GM21367 (cell line): Measurements from ENCODE around the gene L3MBTL4.

Experiments used
- ATAC-seq: cut with Tn5 transposase; IDR thresholded peaks from one replicate; pipeline ENCODE4 v1.9.1; 2021; ENCODE audit not compliant: unreplicated experiment

L3MBTL4 gene

DNA sequence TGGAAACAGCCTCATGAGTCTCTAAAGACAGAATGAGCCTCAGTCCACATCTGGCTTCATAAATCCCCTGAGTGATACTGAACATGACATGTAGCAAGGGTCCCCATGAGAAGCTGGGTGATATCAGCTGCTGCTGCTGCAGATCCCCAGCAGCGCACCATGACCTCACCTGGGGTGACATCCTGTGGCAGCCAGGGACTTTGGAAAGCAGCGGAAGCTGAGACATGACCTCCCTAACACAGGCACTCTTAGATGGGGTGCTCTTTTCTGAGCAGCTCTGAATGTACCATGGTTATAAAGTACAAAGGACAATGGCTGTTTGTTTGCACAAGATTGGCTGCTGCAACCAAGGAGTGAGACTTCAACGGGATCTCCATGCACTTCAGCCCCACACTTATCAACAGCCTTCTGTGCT, 444.7 kb downstream of the L3MBTL4 start:
- no peak for ATAC-seq

GRCh38 chr18:5969355-5969988, 445.2 kb downstream of the L3MBTL4 start:
- ATAC-seq, result no peak

GRCh38 chr18:5967666-5968065, 447.0 kb downstream of the L3MBTL4 start:
- no peak for ATAC-seq

DNA sequence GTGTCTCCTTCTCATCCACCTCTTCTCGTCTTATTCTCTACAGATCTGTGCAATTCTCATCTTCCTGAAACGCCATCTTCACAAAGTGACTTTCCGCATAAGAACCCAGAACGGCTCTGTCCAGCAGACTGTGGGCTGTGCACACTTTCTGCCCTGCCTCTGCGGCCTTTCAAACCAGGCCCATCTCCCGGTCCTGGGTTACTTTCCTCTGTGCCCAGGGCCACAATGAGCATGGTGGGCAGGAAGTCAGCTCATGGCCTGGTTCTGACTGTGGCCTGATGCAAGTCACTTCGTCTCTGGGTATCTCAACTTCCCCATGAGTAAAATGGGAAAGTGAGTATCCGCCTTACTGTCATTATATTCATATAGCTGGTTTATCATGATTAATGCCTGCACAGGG, 447.7 kb downstream of the L3MBTL4 start:
- no peak for ATAC-seq

DNA sequence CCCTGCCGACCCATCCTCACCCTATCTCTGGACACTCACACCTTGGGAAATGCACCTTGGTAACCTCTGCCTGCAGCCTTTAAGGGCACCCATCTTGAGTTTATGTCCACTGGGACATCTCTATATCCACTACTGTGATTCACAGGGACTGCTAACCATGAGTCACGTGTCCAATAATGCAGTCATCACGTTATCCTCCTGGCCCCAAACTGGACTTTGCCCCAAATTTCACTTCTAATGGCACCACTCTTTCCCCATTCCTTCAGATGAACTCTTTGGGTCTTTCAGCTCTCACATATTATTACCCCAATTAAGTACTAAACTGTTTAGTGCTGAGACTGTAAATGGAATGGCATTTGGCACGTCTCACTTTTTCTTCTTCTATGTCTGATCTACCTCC, 448.2 kb downstream of the L3MBTL4 start:
- ATAC-seq, result no peak

- ATAC-seq, result no peak
Measured at GRCh38 chr18:5964996-5965395, 449.7 kb downstream of the L3MBTL4 start.

DNA sequence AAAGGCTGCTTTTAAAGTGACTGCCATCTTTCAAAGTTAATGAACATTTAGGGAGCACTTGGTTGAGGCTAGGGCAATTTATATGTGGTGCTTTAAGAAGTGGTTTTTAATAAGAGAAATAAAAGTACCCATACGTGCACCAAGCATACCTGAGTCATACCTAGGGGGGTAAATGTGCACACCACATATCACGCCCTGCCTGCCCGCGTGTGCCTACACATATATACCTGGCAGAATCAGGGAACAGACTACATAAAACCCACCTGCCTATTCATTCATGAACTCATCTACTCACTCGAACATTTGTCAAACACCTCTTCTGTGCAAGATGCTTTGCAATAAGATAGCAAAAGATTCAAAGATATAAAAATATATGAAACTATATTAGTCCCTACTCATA, 450.1 kb downstream of the L3MBTL4 start:
- no peak for ATAC-seq

DNA sequence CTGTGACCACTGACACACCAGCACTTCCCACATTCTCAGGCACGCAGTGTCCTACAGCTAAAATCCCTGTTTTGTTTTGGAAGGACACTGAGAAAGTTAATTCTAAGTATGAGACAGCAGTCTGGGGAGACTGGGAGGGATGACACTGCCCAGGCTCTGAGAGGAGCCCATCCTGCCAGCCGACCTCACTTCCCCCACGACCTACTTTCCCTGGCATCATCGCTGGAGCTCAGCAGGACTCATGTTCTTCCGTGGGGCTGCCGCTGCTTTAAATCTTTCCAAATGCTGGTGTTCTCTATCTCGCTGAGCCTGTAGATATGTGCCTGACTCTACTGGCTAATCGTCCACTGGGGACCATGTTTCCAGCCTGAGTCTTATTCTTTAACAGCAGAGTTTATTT, 450.6 kb downstream of the L3MBTL4 start:
- ATAC-seq, result no peak

DNA sequence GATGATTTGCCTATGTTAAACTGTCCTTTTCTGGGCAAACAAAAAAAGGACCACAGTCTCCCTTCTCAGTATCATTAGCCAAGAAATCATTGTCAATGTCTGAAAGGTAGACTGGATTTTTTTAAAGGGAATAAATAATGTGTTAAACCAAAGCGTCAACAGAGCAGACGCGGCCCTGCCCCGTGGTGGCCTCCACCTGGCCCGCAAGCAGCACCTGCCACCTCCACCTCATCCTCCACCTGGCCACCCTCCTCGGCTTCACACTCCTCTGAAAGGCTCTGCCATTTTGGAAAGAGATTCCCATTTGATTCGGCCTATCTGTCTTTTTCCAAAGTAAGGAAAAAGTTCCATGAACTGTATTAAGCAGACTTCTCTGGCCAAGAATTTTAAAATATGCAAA, 451.4 kb downstream of the L3MBTL4 start:
- no peak for ATAC-seq

- no peak for ATAC-seq
Measured at GRCh38 chr18:5962362-5962761, 452.3 kb downstream of the L3MBTL4 start.

DNA sequence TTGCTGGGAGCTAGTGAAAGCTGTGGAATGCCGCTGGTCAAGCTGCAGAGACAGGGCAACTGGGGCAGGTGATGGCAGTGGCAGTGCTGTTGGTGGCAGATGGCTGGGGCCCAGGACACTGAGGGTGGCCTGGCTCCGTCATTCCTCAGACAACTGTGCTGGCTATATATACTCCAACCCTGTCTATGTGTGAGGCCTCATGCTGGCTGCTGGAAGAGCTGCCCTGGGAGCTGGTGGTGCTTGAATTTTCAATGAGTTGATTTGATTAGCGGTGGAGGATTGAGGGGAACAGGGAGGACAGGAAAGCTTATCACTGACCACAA, 452.9 kb downstream of the L3MBTL4 start:
- ATAC-seq, result no peak

- ATAC-seq, result no peak
Measured at GRCh38 chr18:5961097-5961827, 453.4 kb downstream of the L3MBTL4 start.

- ATAC-seq, result no peak
Measured at GRCh38 chr18:5958822-5959221, 455.9 kb downstream of the L3MBTL4 start.

GRCh38 chr18:5955861-5956260, 458.9 kb downstream of the L3MBTL4 start:
- ATAC-seq, result no peak

GRCh38 chr18:5951515-5952091, 463.1 kb downstream of the L3MBTL4 start:
- no peak for ATAC-seq

DNA sequence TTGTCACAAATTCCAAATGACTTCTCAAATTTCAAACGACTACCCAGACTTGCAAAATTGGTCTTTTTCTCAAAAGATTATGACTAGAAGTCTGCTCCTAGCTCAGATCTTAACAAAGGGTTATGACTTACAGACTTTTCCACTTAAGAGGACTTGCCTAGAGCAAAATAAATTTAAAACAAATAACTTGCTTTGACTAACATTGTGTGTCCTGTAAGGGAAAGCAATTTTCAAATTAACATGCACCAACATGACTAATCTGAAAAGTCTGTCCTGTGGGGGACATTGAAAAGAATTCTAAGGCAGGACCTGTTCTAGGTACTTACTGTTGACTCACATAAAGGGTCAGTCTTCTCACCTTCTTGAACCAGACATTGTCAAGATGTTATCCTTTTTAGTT, 465.9 kb downstream of the L3MBTL4 start:
- ATAC-seq, result no peak

GRCh38 chr18:5948237-5948636, 466.5 kb downstream of the L3MBTL4 start:
- ATAC-seq, result no peak

DNA sequence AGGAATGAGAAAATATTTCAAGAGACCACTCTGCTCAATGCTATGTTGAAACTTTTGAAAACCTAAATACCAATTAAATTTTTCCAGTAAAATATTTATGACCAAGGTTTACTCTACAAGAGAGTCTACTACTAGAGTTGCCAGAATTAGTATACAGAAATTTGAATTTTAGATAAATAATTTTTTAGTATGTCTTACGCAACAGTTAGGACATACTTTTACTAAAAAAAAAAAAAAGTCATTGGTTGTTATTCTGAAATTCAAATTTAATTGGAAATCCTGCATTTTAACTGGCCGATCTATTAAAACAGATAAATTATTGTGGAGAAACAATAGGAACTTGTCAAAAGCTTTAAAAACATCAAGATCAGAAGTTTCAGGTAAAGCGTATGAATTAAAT, 470.3 kb downstream of the L3MBTL4 start:
- ATAC-seq, result no peak

GRCh38 chr18:5943514-5943913, 471.2 kb downstream of the L3MBTL4 start:
- no peak for ATAC-seq

DNA sequence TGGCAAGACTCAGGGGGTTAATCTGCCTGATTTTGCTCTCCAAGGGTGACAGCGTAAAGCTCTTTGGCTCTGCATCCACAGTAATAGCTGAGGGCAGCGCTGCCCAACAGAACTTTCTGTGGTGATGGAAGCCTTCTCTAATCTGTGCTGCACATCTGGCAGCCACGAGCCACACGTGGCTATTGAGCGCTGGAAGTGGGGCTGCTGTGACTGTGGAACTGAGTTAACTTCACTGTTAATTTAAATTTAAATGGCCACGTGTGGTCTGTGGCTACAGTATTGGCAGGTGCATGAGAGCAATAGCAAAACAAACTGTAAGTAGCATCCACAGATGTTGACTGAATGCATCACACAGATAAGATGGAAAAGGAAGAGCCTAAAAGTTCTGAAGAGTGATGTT, 472.1 kb downstream of the L3MBTL4 start:
- no peak for ATAC-seq

DNA sequence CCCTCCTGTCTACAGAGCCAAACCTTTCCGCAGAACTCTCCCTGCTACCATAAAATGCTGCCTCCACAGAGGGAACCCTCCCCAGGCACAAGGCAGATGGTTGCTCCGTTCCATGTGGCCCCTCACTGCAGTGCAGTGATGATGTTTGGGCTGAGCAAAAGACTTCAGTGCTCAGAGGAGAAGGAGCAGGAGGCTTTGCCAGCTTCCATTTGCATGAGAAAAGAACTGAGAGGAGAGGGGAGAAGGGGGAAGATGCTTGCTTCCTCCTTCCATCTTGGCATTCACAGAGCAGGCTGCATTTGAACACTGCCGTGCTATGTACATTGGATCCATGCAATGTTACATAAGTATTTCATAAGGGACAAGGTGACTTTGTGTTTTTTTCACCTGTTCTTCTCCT, 472.8 kb downstream of the L3MBTL4 start:
- ATAC-seq, result no peak

DNA sequence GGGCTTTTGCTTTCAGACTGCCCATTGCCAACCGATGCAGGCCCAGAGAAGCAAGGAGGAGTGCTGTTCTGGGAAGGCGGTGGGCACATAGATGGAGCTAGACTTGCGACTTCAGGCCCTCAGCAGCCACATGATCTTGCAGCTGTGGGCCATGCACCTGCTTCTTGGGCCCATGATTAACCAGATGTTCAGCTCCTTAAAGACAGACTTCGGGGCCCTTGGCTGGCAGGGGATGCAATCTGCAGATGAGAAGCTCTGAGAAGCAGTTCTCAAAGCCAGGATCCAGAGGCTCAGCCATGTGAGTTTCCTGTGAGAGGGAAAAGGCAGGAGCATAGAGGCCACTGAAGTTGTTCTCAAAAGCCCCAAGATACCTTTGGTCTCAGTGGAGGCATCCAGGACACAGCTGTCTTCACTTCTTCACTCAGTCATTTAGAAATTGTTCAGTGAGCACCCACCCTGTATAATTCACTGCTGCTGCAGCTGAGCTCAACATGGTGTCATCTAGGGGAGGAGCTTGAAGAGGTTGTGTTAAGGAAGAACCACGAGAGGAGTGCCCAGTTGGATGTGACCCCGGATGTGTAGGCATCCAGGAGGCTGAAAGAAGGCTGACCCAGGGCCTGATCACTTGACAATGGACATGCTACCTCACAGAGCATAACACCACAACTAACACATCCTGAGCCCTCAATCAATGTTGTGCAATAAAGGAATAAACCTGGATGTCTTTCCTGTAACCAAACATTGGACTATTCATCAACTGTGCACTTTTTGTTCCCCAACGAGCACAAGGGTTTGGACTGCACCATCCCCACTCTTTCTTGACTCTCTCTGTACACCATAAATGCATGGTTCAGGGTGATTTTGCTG, 474.7 kb downstream of the L3MBTL4 start:
- ATAC-seq, result no peak
